GM21529 (cell line): ENCODE results near the gene FAM186B.
A peak's percentile ranks its signal among the peaks of the same experiment; 100 is the strongest.

Experiments
- ATAC-seq: cut with Tn5 transposase; IDR thresholded peaks from one replicate; pipeline ENCODE4 v1.9.1; 2021; ENCODE audit not compliant: unreplicated experiment

The FAM186B gene

DNA sequence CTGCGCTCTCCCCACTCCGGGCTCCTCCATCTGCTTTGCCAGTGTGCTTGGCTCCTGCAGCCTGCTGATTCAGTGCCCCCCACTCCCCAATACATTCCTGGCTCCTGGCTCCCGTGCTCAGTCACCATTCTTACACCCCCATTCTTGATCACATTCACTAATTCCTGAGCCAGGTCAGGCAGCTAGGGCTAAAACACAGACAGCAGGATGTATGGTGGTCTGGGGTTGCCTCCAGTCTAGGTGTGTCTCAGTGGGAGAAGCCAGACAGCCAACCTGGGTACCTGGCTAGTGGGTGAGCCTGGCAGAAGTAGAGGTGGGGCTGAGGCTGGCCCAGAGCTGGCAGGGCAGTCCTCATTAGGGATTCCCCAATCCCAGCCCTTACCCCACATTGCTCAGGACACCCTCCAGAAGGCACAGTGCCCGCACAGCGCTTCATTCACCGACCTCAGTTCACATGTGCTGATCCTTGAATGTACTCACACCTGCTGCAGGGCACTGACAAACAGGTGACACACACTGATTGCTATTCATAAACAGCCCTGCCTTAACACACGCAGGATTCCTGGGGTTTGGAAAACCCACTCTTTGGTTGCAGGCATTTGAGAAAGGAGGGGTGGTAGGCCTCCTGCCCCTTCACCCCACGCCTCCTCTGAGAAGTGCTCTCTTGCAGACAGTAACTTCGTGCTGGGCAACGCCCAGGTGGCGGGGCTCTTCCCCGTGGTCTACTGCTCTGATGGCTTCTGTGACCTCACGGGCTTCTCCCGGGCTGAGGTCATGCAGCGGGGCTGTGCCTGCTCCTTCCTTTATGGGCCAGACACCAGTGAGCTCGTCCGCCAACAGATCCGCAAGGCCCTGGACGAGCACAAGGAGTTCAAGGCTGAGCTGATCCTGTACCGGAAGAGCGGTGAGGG lies 65.0 kb downstream of the FAM186B start:
- ATAC-seq: no peak

DNA sequence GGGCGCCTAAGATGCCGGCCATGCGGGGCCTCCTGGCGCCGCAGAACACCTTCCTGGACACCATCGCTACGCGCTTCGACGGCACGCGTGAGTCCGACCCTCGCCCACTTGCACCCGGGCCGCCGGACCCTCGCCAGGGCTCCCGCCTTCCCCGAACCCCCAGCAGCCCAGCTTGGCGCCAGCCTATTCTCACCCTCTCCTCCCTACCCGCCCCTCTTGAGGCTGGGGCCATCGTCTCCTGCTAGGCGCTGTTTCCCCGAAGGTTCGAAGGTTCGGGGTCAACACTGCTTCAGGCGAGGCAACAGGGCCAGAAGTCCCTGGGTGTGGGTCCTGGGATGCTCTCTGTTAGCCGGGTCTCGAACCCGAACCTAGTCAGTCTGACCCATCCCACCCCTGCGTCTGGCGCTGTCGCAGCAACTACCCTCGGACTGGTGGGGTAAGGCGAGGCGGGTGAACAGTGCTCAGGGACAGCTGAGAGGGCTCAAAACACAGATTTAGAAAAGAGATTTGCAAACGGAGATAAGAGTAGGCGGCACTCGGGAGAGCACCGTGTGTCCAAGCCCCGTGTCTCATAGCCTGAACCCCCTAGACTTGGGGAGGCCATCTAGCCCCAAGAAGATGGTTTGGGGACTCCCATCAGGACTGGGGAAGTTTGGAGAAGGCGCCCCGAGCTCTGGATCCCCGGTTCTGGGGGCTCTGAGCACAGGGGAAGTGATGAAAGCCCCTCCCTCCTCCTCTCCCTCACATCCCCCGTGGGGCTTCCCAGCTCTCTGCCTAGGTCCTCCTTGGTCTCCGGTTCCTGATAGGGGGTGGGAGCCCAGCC lies 65.8 kb downstream of the FAM186B start:
- ATAC-seq: no peak

DNA sequence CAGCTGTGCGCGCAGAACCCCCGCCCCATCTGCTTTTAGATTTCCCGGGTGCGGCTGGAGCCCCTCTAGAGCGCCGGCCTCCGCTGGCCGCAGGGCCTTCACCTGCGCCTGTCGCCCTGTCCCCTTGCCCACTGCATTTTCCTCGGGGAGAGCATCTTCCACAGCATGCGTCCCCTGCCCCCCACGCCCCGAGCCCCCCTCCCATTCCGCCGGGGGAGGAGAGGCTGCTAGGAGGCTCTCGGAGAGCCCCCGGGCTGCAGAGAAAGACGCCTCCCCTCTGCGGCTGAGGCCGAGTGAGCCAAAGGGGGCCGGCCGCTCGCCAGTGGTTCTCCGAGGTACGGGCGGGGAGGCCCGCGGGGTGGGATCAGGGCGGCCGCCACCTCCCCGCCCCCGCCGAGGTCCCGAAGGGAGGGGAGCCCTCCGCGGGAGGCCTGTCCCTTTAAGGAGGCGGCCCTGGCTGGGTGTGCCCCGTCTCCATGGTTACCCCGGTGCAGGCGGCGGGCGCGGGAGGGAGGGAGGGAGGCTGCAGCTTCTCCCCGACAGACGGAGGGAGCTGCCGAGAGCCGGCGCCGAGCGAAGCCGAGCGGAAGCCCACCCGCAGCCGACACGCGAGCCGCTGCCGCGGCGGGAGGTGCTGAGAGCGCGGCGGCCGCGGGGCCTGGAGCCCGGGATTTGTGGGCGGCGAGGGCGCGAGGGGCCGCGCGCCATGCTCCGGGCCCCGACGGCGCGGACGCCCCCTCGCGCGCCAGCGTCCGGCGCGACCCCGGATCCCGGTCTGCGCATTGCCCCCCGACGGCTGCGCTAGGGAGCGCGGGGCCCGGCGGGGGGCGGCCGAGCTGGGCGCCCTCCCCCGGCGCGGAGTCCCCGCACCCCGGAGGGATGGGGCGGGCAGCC lies 66.7 kb downstream of the FAM186B start, which contains the start of gene KCNH3:
KCNH3 (plus strand) TSS at position 521 of the 894 bp plus-strand sequence. CDS start 387 bp downstream, outside the sequence.
- peak; percentile 68 for ATAC-seq

DNA sequence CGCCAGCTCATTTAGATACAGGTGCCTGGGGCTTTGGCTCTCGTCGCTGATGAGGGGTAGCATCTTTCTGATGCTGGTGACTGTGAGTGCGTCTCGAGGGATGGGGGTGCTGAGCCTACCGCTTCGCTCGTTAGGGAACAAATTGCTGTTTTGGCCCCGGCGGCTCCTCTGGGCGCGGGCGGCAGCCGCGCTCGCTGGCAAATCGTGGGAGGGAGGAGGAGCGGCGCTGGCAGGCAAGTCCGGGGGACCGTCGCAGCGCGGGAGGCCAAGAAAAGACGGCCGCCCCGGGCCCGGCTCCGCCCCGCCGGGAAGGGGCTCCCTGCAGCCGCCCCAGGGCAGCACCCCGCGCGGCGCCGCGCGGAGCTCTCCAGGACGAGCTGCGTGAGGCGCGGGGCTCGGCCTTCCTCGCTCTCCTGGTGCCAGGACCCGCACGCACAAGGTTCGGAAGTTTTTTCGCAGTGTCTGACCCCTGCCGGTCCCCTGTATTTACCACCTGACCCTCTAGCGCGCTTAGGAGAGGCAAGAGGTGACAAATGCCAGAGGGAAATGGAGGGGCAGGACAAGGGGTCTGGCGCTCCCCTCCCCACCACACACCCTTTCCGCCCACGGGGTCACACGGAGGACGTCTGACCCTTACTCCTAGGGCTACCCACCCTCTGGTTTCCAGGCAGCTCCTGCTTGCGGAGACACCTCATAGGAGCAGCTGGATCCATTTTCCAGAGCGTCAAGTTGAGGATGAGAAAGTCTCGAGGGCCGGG lies 67.5 kb downstream of the FAM186B start:
- ATAC-seq: no peak
